NCI-H2196 treated with DMSO at 0.1 percent for 48 hours (cell line): ENCODE results near the gene YEATS4.

Experiments used
- DNase-seq: peaks from one replicate; lab custom pipeline; 2025; ENCODE audit not compliant: unreplicated experiment; lab: John Stamatoyannopoulos, UW

The YEATS4 gene

GRCh38 chr12:69430942-69431590 is 71.5 kb downstream of the YEATS4 start:
- DNase-seq = no peak

- DNase-seq = no peak
These were observed 72.2 kb downstream of the YEATS4 start for GRCh38 chr12:69431591-69432222.

GRCh38 chr12:69433653-69434052 is 74.1 kb downstream of the YEATS4 start:
- no peak for DNase-seq

GRCh38 chr12:69435644-69436043 is 76.1 kb downstream of the YEATS4 start:
- no peak for DNase-seq

GRCh38 chr12:69437073-69437472 is 77.5 kb downstream of the YEATS4 start:
- DNase-seq = no peak

GRCh38 chr12:69438539-69438938 is 79.0 kb downstream of the YEATS4 start:
- DNase-seq = no peak

- no peak for DNase-seq
These were observed 80.5 kb downstream of the YEATS4 start for GRCh38 chr12:69440016-69440415.
